OCI-LY3 (cell line): ENCODE data around the gene CHD1L.

Experiments
- CTCF ChIP-seq: fragments of 200-600, 300-600 bp; sonication (generic); IDR thresholded peaks from 2 replicates; pipeline ENCODE4 v1.5.1; 2014; ENCODE audit warnings: antibody characterized with exemption, low read length, low read depth
- EZH2phosphoT487 ChIP-seq: fragments of 200-600 bp; shearing (Covaris generic); IDR thresholded peaks from 2 replicates; pipeline ENCODE4 v1.6.1; 2018; ENCODE audit warnings: antibody characterized with exemption, mixed run types, low read depth

- TF ChIP-seq CTCF: no peak
- TF ChIP-seq EZH2phosphoT487: no peak
Observed at GRCh38 chr1:147241934-147242448, 493 bp upstream of the CHD1L start.
